OCI-LY1 (cell line): ENCODE measurements around the gene LPCAT2.

Experiments used
- CTCF ChIP-seq: fragments of 200-600 bp; sonication (generic), shearing (Covaris generic); IDR thresholded peaks from 2 replicates; pipeline ENCODE4 v1.5.1; 2017; ENCODE audit warnings: mild to moderate bottlenecking, antibody characterized with exemption, low read length, moderate library complexity, mixed read lengths
- EZH2 ChIP-seq: fragments of 200-600 bp; sonication (generic), shearing (Covaris generic); IDR thresholded peaks from 2 replicates; pipeline ENCODE4 v1.8.0; 2017; ENCODE audit warnings: borderline replicate concordance, mixed run types, mild to moderate bottlenecking, antibody characterized with exemption, low read length, moderate library complexity, mixed read lengths

- TF ChIP-seq CTCF (no peak), EZH2 (no peak)
Observed at GRCh38 chr16:55574811-55575210, 65.9 kb downstream of the LPCAT2 start.
